Parathyroid adenoma (tissue), 2 donors: Measurements from ENCODE around the gene GTF3C6.
"Not testable (repeated sequence)": the region's sequence is repeated elsewhere in the genome, so short reads cannot be mapped to it uniquely, and the experiment has no call there.

Experiments used
- H2AFZ ChIP-seq: fragments of 300-600 bp; sonication (generic); one replicate; pipeline ENCODE4 v1.7.0; 2017; ENCODE audit warnings: antibody characterized with exemption, mild to moderate bottlenecking
- H3K27ac ChIP-seq: fragments of 300-600 bp; sonication (generic); one replicate; pipeline ENCODE4 v1.7.0; 2017
- H3K27me3 ChIP-seq: fragments of 300-600 bp; sonication (generic); one replicate; pipeline ENCODE4 v1.7.0; 2017; ENCODE audit warnings: low read length; ENCODE audit not compliant: control insufficient read depth, insufficient read depth
- H3K36me3 ChIP-seq: fragments of 300-600 bp; sonication (generic); one replicate; pipeline ENCODE4 v1.7.0; 2017; ENCODE audit warnings: low read length; ENCODE audit not compliant: control insufficient read depth, insufficient read depth
- H3K4me1 ChIP-seq: fragments of 300-600 bp; sonication (generic); one replicate; pipeline ENCODE4 v1.7.0; 2017; ENCODE audit warnings: control low read depth
- H3K4me2 ChIP-seq: fragments of 300-600 bp; sonication (generic); one replicate; pipeline ENCODE4 v1.7.0; 2017; ENCODE audit warnings: low read length
- H3K4me3 ChIP-seq: fragments of 300-600 bp; sonication (generic); one replicate; pipeline ENCODE4 v1.7.0; 2017; ENCODE audit warnings: low read depth, low read length
- H3K79me2 ChIP-seq: fragments of 300-600 bp; sonication (generic); one replicate; pipeline ENCODE4 v1.7.0; 2017; ENCODE audit warnings: control low read depth
- H3K9ac ChIP-seq: fragments of 300-600 bp; sonication (generic); one replicate; pipeline ENCODE4 v1.7.0; 2017; ENCODE audit warnings: mild to moderate bottlenecking
- H3K9me3 ChIP-seq: fragments of 300-600 bp; sonication (generic); one replicate; pipeline ENCODE4 v1.7.0; 2017; ENCODE audit warnings: low read length; ENCODE audit not compliant: control insufficient read depth
- TF ChIP-seq, protein P1 (sequence below): fragments of 300-600 bp; sonication (generic); IDR thresholded peaks from one replicate; pipeline ENCODE4 v1.7.0; 2017; ENCODE audit warnings: antibody characterized with exemption, mild to moderate bottlenecking
- donor health status: primary hyperparathyroidism.

GTF3C6 gene

DNA sequence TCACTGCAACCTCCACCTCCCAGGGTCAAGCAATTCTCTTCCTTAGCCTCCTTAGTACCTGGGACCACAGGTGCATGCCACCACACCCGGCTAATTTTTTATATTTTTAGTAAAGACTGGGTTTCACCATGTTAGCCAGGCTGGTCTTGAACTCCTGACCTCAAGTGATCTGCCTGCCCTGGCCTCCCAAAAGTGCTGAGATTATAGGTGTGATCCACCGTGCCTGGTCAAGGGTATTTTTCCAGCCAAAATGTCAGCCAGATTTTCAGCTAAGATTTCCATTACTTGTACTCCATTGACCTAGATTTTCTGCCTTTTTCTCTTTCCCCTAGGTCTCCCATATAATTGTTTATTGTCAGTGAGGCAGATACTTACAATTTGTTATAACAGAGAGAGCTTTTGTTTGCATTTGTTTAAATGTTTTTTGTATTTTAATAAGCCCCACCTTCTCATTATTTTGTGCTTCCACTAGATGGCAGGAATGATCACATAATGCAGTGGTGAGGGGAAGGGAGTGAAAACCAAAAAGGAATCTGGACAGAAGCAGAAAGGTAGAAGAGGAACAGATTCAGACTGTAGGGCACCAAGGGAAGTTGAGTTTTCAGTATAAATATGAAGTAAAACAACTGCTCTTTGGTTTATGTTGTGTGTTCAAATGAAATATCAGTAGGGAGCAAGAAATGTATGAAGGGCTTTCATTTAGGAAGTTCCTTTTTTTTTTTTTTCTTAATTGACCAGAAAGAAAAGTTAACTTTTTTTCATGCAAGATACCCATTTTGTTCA is 53.0 kb downstream of the GTF3C6 start:
- Histone ChIP-seq H3K4me2 (no peak overlapping the region), H3K4me1 (no peaks in the 10 kb centered on the region), H3K4me3 (no peak overlapping the region), H3K79me2 (no peaks in the 10 kb centered on the region), H3K9me3 (no peaks in the 10 kb centered on the region), H3K27me3 (no peaks in the 10 kb centered on the region), H3K9ac (no peak overlapping the region), H2AFZ (no peak overlapping the region), H3K36me3 (no peaks in the 10 kb centered on the region), H3K27ac (no peak overlapping the region)
- TF ChIP-seq, protein P1, sequence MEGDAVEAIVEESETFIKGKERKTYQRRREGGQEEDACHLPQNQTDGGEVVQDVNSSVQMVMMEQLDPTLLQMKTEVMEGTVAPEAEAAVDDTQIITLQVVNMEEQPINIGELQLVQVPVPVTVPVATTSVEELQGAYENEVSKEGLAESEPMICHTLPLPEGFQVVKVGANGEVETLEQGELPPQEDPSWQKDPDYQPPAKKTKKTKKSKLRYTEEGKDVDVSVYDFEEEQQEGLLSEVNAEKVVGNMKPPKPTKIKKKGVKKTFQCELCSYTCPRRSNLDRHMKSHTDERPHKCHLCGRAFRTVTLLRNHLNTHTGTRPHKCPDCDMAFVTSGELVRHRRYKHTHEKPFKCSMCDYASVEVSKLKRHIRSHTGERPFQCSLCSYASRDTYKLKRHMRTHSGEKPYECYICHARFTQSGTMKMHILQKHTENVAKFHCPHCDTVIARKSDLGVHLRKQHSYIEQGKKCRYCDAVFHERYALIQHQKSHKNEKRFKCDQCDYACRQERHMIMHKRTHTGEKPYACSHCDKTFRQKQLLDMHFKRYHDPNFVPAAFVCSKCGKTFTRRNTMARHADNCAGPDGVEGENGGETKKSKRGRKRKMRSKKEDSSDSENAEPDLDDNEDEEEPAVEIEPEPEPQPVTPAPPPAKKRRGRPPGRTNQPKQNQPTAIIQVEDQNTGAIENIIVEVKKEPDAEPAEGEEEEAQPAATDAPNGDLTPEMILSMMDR = peak; percentile 64

DNA sequence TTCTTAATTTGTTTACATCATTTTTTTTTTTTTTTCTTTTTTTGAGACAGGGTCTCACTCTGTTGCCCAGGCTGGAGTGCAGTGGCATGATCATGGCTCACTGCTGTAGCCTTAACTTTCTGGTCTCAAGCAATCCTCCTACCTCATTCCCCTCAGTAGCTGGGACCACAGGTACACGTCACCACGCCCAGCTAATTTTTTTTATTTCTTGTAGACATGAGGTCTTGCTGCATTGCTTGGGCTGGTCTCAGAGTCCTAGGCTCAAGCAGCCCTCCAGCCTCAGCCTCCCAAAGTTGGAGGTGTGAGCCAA is 53.6 kb downstream of the GTF3C6 start:
- Histone ChIP-seq H3K9me3 (no peaks in the 10 kb centered on the region), H3K4me1 (no peaks in the 10 kb centered on the region), H3K27me3 (no peaks in the 10 kb centered on the region), H3K4me3 (no peak overlapping the region), H3K27ac (no peak overlapping the region), H3K79me2 (no peaks in the 10 kb centered on the region), H3K4me2 (no peak overlapping the region), H2AFZ (no peak overlapping the region), H3K36me3 (no peaks in the 10 kb centered on the region), H3K9ac (no peak overlapping the region)
- TF ChIP-seq, protein P1 = no peak

DNA sequence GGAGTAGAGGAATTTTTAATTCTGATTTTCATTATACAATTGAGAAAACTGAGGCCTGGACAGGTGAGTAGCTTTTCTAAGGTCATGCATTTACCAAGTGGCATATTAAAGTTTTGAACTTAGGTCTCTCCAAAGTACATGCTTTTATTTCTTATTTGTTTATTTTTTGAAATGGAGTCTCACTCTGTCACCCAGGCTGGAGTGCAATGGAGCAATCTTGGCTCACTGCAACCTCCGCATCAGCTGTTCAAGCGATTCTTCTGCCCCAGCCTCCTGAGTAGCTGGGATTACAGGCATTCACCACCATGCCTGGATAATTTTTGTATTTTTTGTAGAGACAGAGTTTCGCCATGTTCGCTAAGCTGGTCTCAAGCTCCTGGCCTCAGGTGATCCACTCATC is 54.0 kb downstream of the GTF3C6 start:
- not testable (repeated sequence) for H3K4me3 ChIP-seq, H3K9ac ChIP-seq, H3K4me1 ChIP-seq, H3K79me2 ChIP-seq, H3K4me2 ChIP-seq, H3K9me3 ChIP-seq, H2AFZ ChIP-seq, H3K27ac ChIP-seq, H3K36me3 ChIP-seq, H3K27me3 ChIP-seq

DNA sequence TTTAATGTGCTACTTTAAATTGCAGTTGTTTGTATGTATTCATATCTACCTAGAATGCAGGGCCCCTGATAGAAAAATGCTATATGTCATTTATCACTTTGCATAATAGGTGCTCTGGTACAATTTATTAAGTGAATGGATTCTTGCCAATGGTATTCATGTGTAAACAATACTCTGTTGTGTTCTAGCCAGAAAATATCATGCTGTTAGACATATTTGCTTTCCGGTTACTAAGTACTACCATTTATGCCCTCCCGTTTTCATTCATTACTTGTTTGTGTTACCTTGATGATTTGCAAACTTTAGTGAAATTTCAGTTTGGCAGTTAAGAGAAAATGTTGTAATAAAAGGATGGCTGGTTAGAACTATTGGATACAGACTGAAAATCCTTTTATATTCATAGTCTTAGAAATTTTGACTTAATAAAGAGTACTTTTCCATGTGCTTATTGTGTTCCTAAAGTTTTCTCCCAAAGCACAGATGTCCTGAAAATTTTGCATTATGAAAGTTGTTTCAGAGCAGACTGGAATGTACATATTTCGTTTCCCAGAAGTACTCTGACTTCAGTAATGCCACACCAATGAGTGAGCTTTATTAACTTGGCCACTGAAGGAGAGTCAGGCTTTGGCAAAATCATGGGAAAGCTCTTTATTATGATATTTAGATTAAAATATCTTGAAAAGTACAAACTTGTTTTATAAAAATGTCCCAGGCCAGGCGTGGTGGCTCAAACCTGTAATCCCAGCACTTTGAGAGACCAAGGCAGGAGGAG is 54.8 kb downstream of the GTF3C6 start:
- Histone ChIP-seq H3K4me2 (no peak overlapping the region), H3K4me1 (no peaks in the 10 kb centered on the region), H3K27me3 (no peaks in the 10 kb centered on the region), H2AFZ (no peak overlapping the region), H3K4me3 (no peak overlapping the region), H3K9ac (no peak overlapping the region), H3K9me3 (no peaks in the 10 kb centered on the region), H3K36me3 (no peaks in the 10 kb centered on the region), H3K27ac (no peak overlapping the region), H3K79me2 (no peaks in the 10 kb centered on the region)
- TF ChIP-seq, protein P1 = no peak

DNA sequence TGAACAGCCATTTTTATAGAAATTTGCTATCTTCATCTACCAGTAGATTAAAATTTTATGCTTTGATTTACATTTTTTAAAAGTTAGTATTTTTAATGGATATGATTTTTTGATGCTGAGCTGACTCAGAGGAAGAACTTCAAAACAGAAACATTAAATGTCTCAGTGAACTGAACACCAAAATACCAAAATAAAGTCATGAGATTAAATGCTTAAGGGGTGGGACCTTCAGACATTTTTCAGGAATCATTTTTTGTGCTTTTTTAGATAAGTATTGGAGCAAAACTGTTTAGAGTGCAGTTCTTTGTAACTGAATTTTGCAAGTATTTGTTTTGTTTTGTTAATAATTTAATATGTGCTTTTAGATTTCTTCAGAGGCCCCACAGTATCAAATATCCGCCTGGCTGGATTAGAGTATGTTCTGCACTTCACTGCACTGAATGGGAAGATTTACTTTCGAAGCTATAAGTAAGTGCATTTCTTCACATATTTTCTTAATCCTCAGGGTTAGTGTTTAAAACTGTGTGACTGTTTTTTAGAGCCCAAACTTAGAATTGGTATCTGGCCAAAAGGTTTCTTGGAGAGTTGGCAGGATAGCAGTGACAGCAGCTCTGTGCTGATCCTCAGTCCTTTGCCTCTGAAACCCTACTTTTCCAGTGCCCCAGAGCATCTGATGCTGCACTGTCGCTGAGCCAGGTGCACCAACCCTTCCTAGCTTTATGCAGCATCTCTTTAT is 57.1 kb downstream of the GTF3C6 start:
- H3K4me3 ChIP-seq = no peak overlapping the region

DNA sequence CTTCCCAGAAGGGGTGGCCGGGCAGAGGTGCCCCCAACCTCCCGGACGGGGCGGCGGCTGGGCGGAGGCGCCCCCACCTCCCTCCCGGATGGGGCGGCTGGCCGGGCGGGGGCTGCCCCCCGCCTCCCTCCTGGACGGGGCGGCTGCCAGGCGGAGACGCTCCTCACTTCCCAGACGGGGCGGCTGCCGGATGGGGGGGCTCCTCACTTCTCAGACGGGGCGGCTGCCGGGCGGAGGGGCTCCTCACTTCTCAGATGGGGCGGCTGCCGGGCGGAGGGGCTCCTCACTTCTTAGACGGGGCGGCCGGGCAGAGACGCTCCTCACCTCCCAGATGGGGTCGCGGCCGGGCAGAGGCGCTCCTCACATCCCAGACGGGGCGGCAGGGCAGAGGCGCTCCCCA is 58.7 kb downstream of the GTF3C6 start:
- H3K36me3 ChIP-seq, H3K4me1 ChIP-seq, H3K27me3 ChIP-seq, H3K4me2 ChIP-seq, H3K9ac ChIP-seq, H2AFZ ChIP-seq, H3K79me2 ChIP-seq, H3K27ac ChIP-seq, H3K4me3 ChIP-seq, H3K9me3 ChIP-seq: not testable (repeated sequence)

More for the DNA sequence above, 57.1 kb downstream of the GTF3C6 start:
- Histone ChIP-seq H3K27ac (no peak overlapping the region), H2AFZ (no peak overlapping the region), H3K9me3 (no peaks in the 10 kb centered on the region), H3K27me3 (no peaks in the 10 kb centered on the region), H3K79me2 (no peaks in the 10 kb centered on the region), H3K4me1 (no peaks in the 10 kb centered on the region), H3K4me2 (no peak overlapping the region), H3K9ac (no peak overlapping the region), H3K36me3 (no peaks in the 10 kb centered on the region)
- TF ChIP-seq, protein P1 = no peak
